Hepatocyte (in vitro differentiated cells): ENCODE data around the gene DAAM2. TPM values are rescaled to one million over a fixed set of nuclear protein-coding genes. Genes with fewer than 3 reads are reported as not detected.

Experiments used
- DNase-seq: peaks from one replicate; pipeline ENCODE4 v3.0.0-alpha.2; 2016; ENCODE audit warnings: low spot score
- H2AFZ ChIP-seq: fragments of 200-600 bp; sonication (generic); 2 replicates; pipeline ENCODE4 v1.6.0; 2016; ENCODE audit warnings: antibody characterized with exemption, mild to moderate bottlenecking
- H3K27ac ChIP-seq: fragments of 200-600 bp; sonication (generic); 2 replicates; pipeline ENCODE4 v1.5.1; 2016; ENCODE audit warnings: mild to moderate bottlenecking
- H3K27me3 ChIP-seq: fragments of 200-600 bp; sonication (generic); 2 replicates; pipeline ENCODE4 v1.6.1; 2016
- H3K36me3 ChIP-seq: fragments of 200-600 bp; sonication (generic); replicated peaks from 2 replicates; pipeline ENCODE4 v1.5.1; 2016; ENCODE audit warnings: low read depth; ENCODE audit not compliant: insufficient read depth
- H3K4me1 ChIP-seq: fragments of 200-600 bp; sonication (generic); 2 replicates; pipeline ENCODE4 v1.5.1; 2016; ENCODE audit warnings: mild to moderate bottlenecking, moderate library complexity; ENCODE audit not compliant: insufficient read depth
- H3K4me2 ChIP-seq: fragments of 200-600 bp; sonication (generic); 2 replicates; pipeline ENCODE4 v1.6.0; 2016
- H3K4me3 ChIP-seq: fragments of 200-600 bp; sonication (generic); 2 replicates; pipeline ENCODE4 v1.5.1; 2016; ENCODE audit warnings: mild to moderate bottlenecking
- H3K79me2 ChIP-seq: fragments of 200-600 bp; sonication (generic); 2 replicates; pipeline ENCODE4 v1.6.0; 2017; ENCODE audit warnings: mild to moderate bottlenecking
- H3K9me2 ChIP-seq: fragments of 200-600 bp; sonication (generic); replicated peaks from 2 replicates; pipeline ENCODE4 v1.6.0; 2017; ENCODE audit warnings: mild to moderate bottlenecking; ENCODE audit not compliant: insufficient read depth
- H3K9me3 ChIP-seq: fragments of 200-600 bp; sonication (generic); 2 replicates; pipeline ENCODE4 v1.5.1; 2016; ENCODE audit warnings: low read depth, mild to moderate bottlenecking
- H4K20me1 ChIP-seq: fragments of 200-600 bp; sonication (generic); 2 replicates; pipeline ENCODE4 v1.6.0; 2016; ENCODE audit warnings: mild to moderate bottlenecking; ENCODE audit not compliant: insufficient read depth, poor library complexity, severe bottlenecking
- EZH2 ChIP-seq: fragments of 200-600 bp; sonication (generic); IDR thresholded peaks from 2 replicates; pipeline ENCODE4 v1.6.1; 2016; ENCODE audit warnings: antibody characterized with exemption, mild to moderate bottlenecking, borderline replicate concordance
- EZH2phosphoT487 ChIP-seq: fragments of 200-600 bp; sonication (generic); IDR thresholded peaks from one replicate; pipeline ENCODE4 v1.6.1; 2018; ENCODE audit warnings: antibody characterized with exemption, mild to moderate bottlenecking, low read depth, moderate library complexity; ENCODE audit not compliant: unreplicated experiment, severe bottlenecking
- WGBS: methylation state at CpG from one replicate; pipeline ENCODE4 v1.1.6; 2016; ENCODE audit warnings: low lambda C conversion rate; ENCODE audit errors: missing lambda C conversion rate; 5-methylcytosine and 5-hydroxymethylcytosine counted together
- polyA plus RNA-seq: library from polyadenylated mRNA; unstranded; fragments of >200 nt; fragmentation: Nextera tagmentation; extraction: Ambion mirVana; gene quantifications from 2 replicates; pipeline ENCODE4 v1.2.1, GENCODE V29; 2016
- total RNA-seq: library from RNA; depleted of rRNA; stranded (reverse); fragments of >200 nt; gene quantifications from 2 replicates; pipeline ENCODE4 v1.2.3, GENCODE V29; 2014
- TF ChIP-seq, protein P1 (sequence below): fragments of 200-600 bp; sonication (generic); IDR thresholded peaks from 2 replicates; pipeline ENCODE4 v1.5.1; 2016; ENCODE audit warnings: antibody characterized with exemption, mild to moderate bottlenecking; ENCODE audit not compliant: poor library complexity

The DAAM2 gene
- total and polyA plus RNA-seq, 2 experiments from 2014 or later: 11.7 to 15.1 TPM

DNA sequence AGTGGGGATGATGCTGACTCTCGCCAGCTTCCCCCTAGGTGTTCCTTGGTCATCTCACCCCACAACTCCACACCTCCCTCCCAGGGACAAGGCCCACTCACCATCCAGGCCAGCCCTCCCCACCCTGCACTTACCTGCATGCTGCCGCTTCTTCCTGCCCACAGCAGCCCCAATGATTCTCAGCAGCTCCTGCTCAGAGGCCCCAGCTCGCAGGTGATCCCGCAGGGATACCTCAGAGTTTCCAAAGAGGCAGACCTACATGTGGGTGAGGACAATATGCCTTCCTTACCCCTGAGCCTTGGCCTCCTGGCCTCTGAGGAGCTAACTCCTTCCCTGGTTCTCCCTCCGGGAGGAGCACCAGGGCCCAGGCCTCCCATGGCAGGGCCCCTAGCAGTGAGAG lies 117.5 kb downstream of the DAAM2 start:
- Histone ChIP-seq H3K4me2 (no peak overlapping the region), H2AFZ (no peak overlapping the region), H3K79me2 (no peaks in the 10 kb centered on the region), H3K4me3 (no peak overlapping the region), H3K27ac (no peak overlapping the region), H3K36me3 (no peaks in the 10 kb centered on the region), H3K9me3 (no peaks in the 10 kb centered on the region), H3K27me3 (no peaks in the 10 kb centered on the region), H4K20me1 (no peaks in the 10 kb centered on the region), H3K9me2 (no peaks in the 10 kb centered on the region), H3K4me1 (no peaks in the 10 kb centered on the region)
- no peak for TF ChIP-seq EZH2phosphoT487
- TF ChIP-seq EZH2: no peak
- TF ChIP-seq, protein P1, sequence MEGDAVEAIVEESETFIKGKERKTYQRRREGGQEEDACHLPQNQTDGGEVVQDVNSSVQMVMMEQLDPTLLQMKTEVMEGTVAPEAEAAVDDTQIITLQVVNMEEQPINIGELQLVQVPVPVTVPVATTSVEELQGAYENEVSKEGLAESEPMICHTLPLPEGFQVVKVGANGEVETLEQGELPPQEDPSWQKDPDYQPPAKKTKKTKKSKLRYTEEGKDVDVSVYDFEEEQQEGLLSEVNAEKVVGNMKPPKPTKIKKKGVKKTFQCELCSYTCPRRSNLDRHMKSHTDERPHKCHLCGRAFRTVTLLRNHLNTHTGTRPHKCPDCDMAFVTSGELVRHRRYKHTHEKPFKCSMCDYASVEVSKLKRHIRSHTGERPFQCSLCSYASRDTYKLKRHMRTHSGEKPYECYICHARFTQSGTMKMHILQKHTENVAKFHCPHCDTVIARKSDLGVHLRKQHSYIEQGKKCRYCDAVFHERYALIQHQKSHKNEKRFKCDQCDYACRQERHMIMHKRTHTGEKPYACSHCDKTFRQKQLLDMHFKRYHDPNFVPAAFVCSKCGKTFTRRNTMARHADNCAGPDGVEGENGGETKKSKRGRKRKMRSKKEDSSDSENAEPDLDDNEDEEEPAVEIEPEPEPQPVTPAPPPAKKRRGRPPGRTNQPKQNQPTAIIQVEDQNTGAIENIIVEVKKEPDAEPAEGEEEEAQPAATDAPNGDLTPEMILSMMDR: no peak
- WGBS: 95% methylated on average over 5 of the region's 5 CpGs
- DNase-seq: no peak

DNA sequence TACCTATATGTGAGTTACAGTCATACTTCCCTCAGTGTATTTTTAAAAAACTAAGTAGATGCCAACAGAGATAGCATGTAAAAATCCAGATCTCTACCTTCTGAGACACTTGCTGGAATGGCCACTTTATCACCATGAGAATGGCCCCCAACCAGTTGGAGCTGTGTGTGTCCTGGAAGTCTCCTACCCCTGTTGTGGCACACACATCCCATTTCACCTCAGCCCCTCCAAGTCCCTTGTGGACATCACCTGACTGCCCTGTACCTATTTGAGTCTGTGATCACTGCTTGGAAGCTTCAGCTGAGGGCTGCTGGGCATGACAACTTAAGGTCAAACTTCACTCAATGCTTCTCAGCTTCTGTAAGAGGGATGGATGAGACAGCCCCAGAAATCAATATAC lies 118.0 kb downstream of the DAAM2 start:
- H3K27me3 ChIP-seq: no peaks in the 10 kb centered on the region
- TF ChIP-seq, protein P1: no peak
- TF ChIP-seq EZH2 (no peak), EZH2phosphoT487 (no peak)
- no peak overlapping the region for H3K4me3 ChIP-seq
- no peaks in the 10 kb centered on the region for H3K79me2 ChIP-seq
- H3K9me2 ChIP-seq: no peaks in the 10 kb centered on the region
- no peaks in the 10 kb centered on the region for H3K4me1 ChIP-seq
- H2AFZ ChIP-seq: no peak overlapping the region
- DNase-seq: no peak
- H4K20me1 ChIP-seq: no peaks in the 10 kb centered on the region
- no peak overlapping the region for H3K4me2 ChIP-seq
- no peaks in the 10 kb centered on the region for H3K9me3 ChIP-seq
- no peaks in the 10 kb centered on the region for H3K36me3 ChIP-seq
- H3K27ac ChIP-seq: no peak overlapping the region

DNA sequence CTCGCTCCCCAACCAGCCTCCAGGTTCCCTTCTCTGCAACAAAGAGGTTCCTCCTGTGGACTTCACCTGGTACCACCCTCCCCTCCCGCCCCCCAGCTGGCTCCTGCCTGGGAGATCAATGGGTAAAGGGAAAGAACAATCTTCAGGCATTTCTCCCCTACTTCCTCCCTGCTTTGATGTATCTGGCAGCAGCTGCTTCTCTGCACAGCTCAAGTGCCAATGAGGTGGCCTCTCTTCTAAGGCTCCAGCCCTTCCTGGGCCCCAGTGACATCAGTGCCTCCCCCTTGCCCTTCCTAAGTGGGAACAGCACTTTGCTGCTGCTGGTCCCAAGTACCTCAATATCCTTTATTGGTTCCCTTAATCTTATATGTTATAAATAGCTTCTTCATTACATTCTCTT lies 118.6 kb downstream of the DAAM2 start:
- Histone ChIP-seq H3K9me2 (no peaks in the 10 kb centered on the region), H3K4me1 (no peaks in the 10 kb centered on the region), H2AFZ (no peak overlapping the region), H3K27ac (no peak overlapping the region), H3K4me3 (no peak overlapping the region), H3K36me3 (no peaks in the 10 kb centered on the region), H4K20me1 (no peaks in the 10 kb centered on the region), H3K4me2 (no peak overlapping the region), H3K27me3 (no peaks in the 10 kb centered on the region), H3K9me3 (no peaks in the 10 kb centered on the region), H3K79me2 (no peaks in the 10 kb centered on the region)
- no peak for DNase-seq
- WGBS: 100% methylated on average over 2 of the region's 2 CpGs
- no peak for TF ChIP-seq EZH2
- TF ChIP-seq, protein P1: no peak
- TF ChIP-seq EZH2phosphoT487: no peak

DNA sequence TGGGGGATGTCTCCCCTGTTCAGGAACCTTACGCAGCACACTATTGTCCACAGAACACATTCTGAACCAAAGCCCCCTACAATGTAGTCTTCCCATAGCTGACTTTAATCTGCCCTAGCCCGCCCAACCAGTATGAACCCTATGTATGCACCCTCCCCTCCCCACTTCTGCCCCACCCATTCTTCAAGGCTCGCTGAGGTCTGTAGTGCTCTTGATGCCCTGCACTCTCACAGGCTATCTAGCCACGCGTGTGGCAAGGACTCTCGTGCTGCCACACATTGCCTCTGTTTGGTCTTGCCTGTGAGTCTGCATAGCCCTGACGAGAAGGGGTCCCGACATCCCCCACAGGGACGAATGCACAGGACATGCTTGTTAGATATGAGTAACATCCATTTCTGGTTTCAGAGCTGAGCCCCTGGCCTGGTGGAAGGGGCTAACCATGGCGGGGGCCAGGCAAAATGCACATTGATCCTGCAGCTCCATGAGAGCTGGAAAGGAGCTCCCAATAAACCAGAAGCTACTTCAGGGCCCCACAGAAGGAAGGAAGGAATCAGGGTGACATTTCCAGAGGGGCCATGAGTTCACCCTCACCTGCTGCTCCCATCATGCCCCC lies 119.4 kb downstream of the DAAM2 start:
- no peak overlapping the region for H3K4me3 ChIP-seq
- TF ChIP-seq, protein P1: no peak
- TF ChIP-seq EZH2phosphoT487 (no peak), EZH2 (no peak)
- no peaks in the 10 kb centered on the region for H3K9me2 ChIP-seq
- H3K9me3 ChIP-seq: no peaks in the 10 kb centered on the region
- no peak overlapping the region for H2AFZ ChIP-seq
- no peak overlapping the region for H3K4me2 ChIP-seq
- no peak overlapping the region for H3K27ac ChIP-seq
- no peaks in the 10 kb centered on the region for H3K79me2 ChIP-seq
- H3K27me3 ChIP-seq: no peaks in the 10 kb centered on the region
- no peak for DNase-seq
- no peaks in the 10 kb centered on the region for H3K4me1 ChIP-seq
- no peaks in the 10 kb centered on the region for H3K36me3 ChIP-seq
- WGBS: 93% methylated on average over 10 of the region's 10 CpGs
- H4K20me1 ChIP-seq: no peaks in the 10 kb centered on the region
